Fibroblast of mammary gland (primary cell): Measurements from ENCODE around the gene ANKH.

Experiments
- DNase-seq: peaks from one replicate; pipeline ENCODE4 v3.0.0-alpha.2; 2010; ENCODE audit warnings: low read depth
- H3K4me3 ChIP-seq: 2 replicates; pipeline ENCODE4 v1.5.1; 2011; ENCODE audit warnings: low read depth, mild to moderate bottlenecking, low read length, moderate library complexity; ENCODE audit not compliant: control insufficient read depth
- TF ChIP-seq, protein P1 (sequence below): conservative IDR thresholded peaks from 2 replicates; pipeline ENCODE4 v1.5.1; 2011; ENCODE audit warnings: low read depth, low read length, inconsistent platforms; ENCODE audit not compliant: control insufficient read depth, insufficient read depth

Gene ANKH

DNA sequence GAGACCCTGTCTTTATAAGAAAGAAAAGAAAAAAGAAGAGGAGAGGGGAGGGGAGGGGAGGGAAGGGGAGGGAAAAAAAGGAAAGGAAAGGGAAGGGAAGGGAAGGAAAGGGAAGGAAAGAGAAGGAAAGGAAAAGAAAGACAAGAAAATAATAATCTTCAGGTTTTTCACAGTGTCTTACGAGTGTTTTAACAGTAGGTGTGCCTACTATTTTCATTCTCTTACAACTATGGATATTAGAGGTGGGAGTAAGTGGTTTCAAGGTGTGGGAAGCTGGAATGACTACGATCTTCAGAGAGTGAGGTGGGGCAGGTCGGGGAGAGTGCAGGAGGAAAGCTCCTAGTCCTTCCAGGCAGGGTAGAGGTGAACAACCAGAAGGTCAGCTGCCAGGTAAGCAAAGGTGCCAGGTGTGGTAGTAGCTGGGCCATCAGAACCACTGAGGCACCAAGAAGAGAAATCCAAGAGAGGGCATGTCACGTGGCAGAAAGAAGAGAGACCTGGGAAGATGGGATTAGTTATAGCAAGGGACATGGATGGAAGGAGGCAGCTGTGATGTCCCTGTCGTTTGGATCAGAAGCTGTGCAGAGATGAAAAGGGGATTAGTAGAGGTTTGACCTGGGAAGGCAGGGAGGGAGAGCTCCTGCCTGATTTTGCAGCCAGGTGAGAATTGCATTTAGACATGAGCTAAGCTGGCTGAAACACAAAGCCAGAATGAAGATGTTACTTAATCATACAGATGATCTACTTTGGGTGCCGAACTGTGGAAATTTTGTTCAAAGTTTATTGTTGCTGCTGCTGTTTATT is 111.6 kb downstream of the ANKH start:
- TF ChIP-seq, protein P1, sequence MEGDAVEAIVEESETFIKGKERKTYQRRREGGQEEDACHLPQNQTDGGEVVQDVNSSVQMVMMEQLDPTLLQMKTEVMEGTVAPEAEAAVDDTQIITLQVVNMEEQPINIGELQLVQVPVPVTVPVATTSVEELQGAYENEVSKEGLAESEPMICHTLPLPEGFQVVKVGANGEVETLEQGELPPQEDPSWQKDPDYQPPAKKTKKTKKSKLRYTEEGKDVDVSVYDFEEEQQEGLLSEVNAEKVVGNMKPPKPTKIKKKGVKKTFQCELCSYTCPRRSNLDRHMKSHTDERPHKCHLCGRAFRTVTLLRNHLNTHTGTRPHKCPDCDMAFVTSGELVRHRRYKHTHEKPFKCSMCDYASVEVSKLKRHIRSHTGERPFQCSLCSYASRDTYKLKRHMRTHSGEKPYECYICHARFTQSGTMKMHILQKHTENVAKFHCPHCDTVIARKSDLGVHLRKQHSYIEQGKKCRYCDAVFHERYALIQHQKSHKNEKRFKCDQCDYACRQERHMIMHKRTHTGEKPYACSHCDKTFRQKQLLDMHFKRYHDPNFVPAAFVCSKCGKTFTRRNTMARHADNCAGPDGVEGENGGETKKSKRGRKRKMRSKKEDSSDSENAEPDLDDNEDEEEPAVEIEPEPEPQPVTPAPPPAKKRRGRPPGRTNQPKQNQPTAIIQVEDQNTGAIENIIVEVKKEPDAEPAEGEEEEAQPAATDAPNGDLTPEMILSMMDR: no peak
- H3K4me3 ChIP-seq: no peak overlapping the region
- DNase-seq: no peak

DNA sequence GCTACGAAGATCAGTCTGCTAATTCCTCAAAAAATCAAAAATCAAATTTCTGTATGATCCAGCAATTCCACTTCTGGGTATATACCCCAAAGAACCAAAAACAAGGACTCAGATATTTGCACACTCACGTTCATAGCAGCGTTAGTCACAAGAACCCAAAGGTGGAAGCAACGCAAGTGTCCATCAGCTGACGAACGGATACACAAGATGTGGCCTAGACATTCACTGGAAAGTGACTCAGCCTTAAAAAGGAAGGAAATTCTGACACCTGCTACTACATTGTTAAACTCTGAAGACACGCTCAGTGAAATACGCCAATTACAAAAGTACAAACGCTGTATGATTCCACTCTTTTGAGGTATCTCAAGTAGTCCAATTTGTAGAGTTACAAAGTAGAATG is 113.7 kb downstream of the ANKH start:
- DNase-seq: no peak
- H3K4me3 ChIP-seq: no peak overlapping the region
- TF ChIP-seq, protein P1: no peak

DNA sequence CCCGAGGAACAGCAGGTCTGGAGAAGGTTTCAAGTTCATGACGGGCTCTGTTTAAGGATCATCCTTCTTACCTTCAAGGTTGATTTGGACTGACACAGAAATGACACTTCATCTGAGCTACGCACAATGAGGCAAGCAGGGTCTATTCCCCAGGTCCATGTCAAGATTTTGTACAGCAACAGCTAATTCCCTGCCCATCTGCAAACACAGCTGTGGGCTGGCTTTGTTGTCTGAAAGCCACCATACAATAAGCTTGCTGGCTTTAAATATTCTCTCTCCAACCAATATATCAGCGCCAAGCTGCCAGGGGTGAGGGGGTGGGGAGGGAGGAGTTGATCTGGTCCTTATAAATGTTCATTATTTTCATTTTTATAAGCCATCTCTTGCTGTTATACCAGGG is 115.1 kb downstream of the ANKH start:
- TF ChIP-seq, protein P1: no peak
- no peak overlapping the region for H3K4me3 ChIP-seq
- no peak for DNase-seq

DNA sequence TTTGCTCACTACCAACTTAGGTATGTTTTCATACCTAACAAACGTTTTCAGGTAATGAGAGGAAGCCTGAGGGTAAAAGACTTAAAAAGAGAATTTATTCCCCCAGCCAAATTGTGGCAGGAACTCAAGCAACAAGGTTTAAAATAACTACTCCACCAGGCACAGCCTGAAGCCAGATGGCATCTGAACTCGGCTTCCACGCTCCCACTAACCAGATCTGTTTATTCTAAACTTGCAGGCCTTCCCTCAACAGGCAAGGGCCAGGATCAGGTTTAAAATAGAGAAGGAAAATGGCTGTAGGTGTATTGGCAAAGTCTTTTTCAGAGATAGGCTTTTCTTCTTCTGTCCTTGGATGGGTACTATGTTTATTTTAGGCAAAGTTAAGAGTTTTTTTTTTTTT is 117.6 kb downstream of the ANKH start:
- no peak for DNase-seq
- TF ChIP-seq, protein P1: no peak
- no peak overlapping the region for H3K4me3 ChIP-seq

DNA sequence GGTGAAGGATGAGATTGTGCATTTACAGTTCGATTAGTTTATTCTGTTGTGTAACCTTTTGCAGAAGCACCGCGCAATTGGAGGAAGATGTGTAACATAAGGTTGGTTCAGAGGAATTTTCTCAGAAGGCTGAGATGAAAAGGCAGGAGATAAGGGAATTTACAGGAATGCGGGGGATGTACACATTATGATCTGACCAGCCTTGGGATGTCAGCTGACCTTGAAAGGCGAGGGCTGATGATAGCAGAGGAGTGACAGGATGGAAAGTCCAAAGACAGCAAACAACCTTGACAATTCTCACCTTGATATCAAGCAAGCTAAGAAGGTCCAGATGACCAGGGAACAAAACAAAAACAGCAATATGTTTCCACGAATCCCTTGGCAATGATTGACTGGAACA is 118.3 kb downstream of the ANKH start:
- TF ChIP-seq, protein P1: no peak
- DNase-seq: no peak

DNA sequence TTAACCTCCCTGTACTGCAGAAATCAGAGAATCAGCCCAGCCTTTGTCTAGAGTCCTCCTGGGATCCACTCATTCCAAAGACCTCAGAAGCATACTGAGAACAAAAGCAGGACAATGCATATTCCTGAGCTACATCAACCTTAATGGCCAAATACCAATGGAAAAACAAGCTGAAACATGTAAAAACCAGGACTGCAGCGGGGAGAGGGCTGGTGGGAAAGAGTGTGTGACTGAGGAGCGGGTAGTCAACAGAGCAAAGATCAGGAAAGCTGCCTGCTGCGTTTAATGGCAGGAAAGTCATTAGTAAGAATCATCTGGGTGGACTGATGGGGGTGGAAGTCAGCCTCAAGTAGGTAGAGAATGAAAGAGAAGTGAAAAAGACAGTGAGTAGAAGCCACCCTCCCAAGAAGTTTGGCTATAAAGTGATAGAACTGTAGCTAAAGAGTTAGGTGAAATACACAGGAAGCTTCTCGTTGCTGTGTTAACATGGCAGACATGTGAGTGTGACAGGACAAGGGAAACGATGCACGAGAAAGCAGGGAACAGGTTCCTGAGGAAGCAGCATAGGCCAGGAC is 119.0 kb downstream of the ANKH start:
- no peak overlapping the region for H3K4me3 ChIP-seq
- TF ChIP-seq, protein P1: no peak
- DNase-seq: no peak

More for the DNA sequence above, 118.3 kb downstream of the ANKH start:
- no peak overlapping the region for H3K4me3 ChIP-seq

DNA sequence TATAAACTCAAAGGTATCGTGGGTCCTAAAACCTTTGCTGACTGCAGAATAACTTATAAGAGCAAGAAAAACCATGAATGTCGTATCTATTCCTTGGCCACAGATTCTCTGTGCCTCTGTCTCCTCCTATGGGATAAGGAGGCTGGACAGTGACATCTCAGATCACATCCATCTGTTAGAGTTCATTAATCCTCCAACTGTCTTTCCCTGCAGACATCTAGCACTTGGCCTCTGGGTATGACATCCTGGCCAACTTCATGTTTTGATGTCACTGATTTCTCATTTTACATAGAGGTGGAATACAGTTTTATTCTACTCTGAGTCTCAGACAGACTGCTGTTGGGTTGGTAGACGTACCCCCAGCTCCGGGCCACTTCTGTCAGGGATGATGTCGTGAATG is 120.9 kb downstream of the ANKH start:
- TF ChIP-seq, protein P1: no peak
- H3K4me3 ChIP-seq: no peak overlapping the region
- DNase-seq: no peak
